HG03045 (cell line): Measurements from ENCODE around the gene HPCAL4.

Experiments used
- ATAC-seq: cut with Tn5 transposase; IDR thresholded peaks from one replicate; pipeline ENCODE4 v1.9.1; 2021; ENCODE audit warnings: mild to moderate bottlenecking, moderate library complexity; ENCODE audit not compliant: unreplicated experiment

Gene HPCAL4

GRCh38 chr1:39704757-39705156 is 13.5 kb upstream of the HPCAL4 start:
- no peak for ATAC-seq

DNA sequence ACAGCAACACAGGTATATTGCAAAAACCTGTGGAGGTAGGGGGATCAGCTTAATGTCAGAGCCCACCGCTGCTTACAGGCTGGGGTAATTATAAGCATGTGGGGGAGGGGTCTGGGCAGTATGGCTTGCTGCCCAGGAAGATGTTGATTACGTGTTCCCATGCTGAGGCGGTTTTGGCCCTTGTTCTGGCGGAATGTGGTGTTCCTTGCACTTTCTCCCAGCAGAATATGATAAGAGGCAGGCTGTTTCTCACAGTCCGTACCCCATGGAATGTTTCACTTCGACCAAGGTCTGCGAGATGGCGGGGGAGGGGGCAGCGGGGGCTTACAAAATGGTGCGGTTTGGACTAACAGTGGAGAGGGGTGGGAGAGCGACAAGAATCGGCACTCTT is 9.8 kb upstream of the HPCAL4 start:
- ATAC-seq, result no peak

DNA sequence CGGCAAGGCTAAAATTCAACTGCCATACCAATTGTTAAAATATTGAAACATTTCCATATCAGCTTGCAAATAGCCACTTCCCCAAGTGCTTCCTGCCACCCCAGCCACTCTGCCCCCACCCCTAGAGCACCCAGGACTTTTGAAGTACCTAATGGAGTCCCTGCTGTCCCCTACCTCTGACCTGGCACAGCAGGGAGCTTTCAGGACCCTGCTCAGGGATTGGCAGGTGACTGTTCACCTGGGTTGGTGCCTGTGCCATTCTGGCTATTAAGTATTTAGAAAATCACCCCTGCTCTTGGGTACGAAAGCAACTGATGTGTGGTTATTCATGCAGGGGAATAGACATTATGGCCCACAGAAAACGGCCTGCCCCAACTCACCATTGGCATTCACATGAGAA is 9.1 kb upstream of the HPCAL4 start:
- ATAC-seq, result no peak

- ATAC-seq, result no peak
These were observed 8.2 kb upstream of the HPCAL4 start for GRCh38 chr1:39699419-39699818.

- ATAC-seq, result no peak
These were observed 7.3 kb upstream of the HPCAL4 start for GRCh38 chr1:39698568-39698967.

DNA sequence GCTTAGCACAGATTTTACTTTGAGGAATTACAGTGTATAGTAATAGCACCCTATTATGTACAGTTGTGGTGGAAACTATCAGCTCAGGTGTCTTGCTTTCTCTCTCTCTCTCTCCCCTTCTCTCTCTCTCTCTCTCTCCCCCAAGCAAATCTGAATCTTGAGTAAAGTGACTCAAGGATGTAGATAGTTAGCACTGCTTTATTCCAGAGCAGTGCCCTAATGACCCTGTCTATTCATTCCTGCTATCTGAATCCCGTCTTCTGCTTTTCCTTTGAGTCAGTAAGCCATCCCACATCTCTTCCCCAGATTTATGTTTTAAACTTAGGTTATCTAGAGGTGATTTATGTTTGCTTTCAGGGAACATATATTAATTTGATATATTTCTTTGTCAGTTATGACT is 5.2 kb upstream of the HPCAL4 start:
- no peak for ATAC-seq

DNA sequence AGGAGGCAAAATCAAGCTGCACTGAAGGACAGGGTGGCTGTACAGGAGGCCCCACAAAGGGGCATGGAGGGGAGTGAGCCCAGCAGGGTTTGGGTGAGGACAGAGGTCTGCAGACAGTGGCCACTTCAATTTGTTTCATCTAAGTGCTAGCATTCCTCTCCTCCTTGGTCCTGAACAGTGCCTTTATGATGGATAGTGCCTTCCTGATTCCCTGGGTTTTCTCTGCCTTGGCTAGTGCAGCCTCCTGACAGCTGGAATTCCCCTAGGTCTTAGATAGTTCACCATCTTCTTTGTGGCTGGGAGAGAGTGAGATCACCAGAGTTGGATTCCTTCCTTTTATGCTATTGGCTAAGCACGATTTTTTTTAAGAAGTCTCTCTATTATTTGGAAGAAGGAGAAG is 3.8 kb upstream of the HPCAL4 start:
- no peak for ATAC-seq

DNA sequence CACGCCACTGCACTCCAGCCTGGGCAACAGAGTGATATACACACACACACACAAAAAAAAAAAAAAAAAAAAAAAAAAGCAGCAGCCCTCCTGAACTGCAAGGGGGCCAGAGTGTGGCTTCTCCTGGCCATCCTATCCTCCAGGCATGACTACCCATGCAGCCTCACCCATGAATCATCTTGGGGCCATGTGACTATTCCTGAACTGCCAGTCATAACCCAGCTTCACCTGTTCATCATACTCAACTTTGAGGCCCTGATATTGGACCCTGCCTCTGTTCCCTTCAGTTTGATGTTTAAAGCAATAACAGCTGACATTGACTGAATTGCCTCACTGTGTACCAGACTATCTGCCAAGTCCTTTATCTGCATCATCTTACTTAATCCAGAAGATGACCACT is 2.8 kb upstream of the HPCAL4 start:
- ATAC-seq, result no peak

DNA sequence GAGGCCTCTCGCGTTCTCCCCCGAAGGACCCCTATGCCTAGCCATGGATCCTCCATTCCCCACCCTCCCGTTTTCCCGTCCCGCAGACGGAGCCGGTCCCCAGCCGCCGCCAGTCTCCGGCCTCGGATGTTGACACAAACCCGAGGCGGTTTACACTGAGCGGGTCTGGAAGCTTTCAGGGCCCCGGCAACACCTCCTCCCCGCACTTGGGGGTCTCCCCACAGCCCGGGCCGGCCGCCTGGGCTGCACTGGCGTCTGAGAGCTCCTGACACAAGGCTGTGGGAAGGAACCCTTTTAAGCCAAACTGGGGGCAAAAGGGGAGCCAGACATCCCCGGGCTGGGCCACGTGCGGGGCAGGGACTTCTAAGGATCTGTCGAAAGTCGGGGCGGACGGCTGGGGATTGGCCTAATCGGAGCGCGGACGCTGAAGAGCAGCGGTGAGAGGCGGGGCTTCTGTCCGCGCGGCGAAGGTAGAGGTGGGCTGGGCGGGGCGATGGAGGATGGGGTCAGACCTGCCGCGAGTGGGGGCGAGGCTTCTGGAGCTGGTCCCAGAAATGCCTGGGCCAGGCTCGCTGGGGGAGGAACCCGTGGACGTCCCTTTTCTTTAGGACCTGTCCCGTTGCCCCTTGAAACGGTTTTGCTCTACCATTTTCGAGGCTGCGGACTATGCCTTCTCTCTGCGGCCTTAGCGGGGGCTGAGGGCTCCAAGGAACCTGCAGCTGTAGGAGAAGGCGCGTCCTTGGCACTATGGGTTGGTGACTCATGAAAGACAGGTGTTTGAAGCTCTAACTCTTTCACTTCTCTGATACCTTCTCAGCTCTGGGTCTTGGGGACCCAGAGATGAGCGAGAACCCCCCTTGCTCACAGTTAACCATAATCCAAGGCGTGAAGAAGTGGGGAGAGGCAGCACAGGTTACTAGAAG is 1.2 kb upstream of the HPCAL4 start:
- ATAC-seq, result no peak

DNA sequence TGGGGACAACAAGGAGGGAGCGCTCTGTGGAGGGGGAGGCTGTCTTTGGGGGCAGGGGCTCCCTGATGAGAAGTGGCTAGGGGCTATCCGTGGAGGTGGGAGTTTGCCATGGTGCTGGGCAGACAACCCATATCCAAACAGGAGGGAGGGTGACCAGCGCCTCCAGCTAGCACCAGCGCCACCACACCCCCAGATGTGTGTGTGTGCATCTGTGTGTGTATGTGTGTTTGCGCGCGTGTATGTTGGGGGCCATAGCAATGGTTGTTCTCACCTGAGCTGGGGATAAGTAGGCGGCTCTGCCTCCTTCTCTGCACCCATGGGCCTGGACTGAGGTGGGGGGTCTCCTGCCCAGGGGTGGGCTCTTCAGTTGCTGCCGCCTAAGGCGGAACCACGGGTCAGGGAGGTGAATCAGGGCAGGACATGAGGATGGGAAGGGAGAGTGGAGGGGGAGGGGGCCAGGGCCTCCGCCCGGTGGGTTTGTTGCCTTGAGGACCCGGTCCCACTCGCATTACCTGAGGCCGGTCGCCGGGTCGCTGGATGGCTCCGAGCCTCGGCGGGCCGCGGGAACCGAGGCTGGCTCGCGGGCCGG is 345 bp downstream of the HPCAL4 start:
- no peak for ATAC-seq

GRCh38 chr1:39690225-39690624 is 1.0 kb downstream of the HPCAL4 start:
- ATAC-seq, result no peak

GRCh38 chr1:39689635-39690034 is 1.6 kb downstream of the HPCAL4 start:
- ATAC-seq, result no peak

GRCh38 chr1:39689214-39689613 is 2.0 kb downstream of the HPCAL4 start:
- ATAC-seq, result no peak

GRCh38 chr1:39688706-39689105 is 2.5 kb downstream of the HPCAL4 start:
- ATAC-seq, result no peak

- no peak for ATAC-seq
These were observed 4.0 kb downstream of the HPCAL4 start for GRCh38 chr1:39687243-39687642.

- no peak for ATAC-seq
These were observed 6.2 kb downstream of the HPCAL4 start for GRCh38 chr1:39685071-39685470.

DNA sequence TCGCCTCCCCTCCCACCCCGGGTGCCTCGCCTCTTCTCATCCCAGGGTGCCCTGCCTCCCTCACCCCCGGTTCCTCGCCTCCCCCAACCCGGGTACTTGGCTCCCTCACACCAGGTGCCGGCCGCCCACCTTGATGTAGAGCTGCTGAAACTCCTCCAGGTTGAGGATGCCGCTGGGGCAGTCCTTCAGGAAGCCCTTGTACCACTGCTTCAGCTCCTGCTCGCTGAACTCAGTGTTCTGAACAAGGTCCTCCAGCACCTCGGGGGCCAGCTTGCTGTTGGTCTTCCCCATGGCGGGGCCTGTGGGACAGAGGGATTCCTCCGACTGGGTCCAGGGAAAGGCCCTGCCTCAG is 6.9 kb downstream of the HPCAL4 start:
- ATAC-seq, result no peak

DNA sequence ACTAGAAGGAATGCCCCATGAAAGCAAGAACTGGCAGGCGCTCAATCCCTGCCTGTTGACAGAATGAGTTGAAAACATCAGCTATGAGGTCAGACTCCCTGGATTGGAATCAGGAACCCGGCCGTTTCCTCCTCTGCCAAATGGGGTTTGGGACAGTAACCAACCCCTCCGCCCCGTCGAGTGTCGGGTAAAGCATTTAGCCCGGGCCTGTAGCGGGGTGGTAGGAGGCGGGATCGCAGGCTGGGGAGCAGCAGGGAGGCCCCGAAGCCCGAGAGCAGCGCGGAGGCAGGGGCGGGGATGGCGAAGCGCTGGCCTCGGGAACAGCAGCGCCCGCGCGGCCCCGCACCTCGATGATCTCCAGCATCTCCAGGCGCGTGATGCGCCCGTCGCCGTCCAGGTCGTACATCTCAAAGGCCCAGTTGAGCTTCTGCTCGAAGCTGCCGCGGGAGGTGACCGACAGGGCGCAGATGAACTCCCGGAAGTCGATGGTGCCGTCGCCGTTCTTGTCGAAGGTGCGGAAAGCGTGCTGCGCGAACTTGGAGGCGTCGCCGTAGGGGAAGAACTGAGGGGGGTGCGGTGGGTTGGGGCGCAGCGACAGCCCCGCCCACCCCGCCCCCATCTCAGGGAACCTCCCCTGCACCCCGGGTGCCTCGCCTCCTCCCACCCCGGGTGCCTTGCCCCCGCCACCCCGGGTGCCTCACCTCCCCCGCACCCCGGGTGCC is 7.5 kb downstream of the HPCAL4 start:
- ATAC-seq, result no peak

DNA sequence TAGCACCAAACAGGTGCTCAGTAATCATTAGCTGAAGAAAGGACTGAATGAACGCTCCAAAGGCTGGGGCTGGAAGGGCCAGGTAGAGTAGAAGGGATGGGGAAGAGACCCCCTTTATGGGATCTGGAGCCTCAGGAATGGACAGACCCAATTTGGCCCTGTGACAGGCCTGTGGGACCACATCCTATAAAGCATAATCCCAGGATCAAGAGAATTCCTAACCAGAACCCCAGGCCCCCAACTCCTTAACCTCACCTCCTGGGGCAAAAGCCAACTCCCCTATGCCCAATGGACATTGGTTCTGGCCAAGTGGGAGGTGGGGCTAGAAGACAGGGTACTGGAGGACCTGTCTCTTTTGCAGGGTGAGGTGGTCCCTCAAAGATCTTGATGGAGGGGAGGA is 9.2 kb downstream of the HPCAL4 start:
- ATAC-seq, result no peak

GRCh38 chr1:39681294-39681693 is 9.9 kb downstream of the HPCAL4 start:
- no peak for ATAC-seq

- no peak for ATAC-seq
These were observed 10.5 kb downstream of the HPCAL4 start for GRCh38 chr1:39680751-39681150.

DNA sequence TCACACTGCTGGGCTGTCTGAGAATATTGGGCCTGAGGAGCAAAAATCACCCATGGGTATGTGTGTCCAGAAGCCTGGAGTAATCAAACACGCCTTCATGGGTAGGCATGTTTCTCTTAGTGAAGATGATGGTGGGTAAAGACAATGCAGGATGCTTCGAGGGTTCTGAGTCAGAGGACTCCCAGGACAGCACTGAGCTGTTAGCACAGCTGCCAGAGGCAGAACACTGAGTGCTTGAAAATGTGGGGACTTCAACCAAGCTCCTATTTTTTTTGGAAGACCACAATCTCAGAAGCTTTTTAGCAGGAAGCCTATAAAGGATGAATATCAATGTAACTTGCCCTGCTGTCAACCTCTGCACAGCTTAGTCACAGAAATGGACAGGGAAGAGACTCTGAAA is 11.4 kb downstream of the HPCAL4 start:
- no peak for ATAC-seq
